Fibroblast of lung (primary cell): ENCODE measurements around the gene DHX32. TPM values are rescaled to one million over a fixed set of nuclear protein-coding genes. Genes with fewer than 3 reads are reported as not detected.
"Not testable (repeated sequence)": the region's sequence is repeated elsewhere in the genome, so short reads cannot be mapped to it uniquely, and the experiment has no call there.

ENCODE experiments used
- DNase-seq, 2 donors: peaks; one replicate each; pipeline versions ENCODE4 v3.0.0 to v3.0.0-alpha.2; 2010; ENCODE audit warnings: low read depth in 2 of 2
- H2AFZ ChIP-seq: 2 replicates; pipeline ENCODE4 v1.5.1; 2012; ENCODE audit warnings: low read length, control low read depth, inconsistent platforms
- H3K27ac ChIP-seq: 2 replicates; pipeline ENCODE4 v1.5.1; 2011; ENCODE audit warnings: low read length, control low read depth; ENCODE audit not compliant: insufficient read depth
- H3K27me3 ChIP-seq: 2 replicates; pipeline ENCODE4 v1.5.1; 2011; ENCODE audit warnings: mild to moderate bottlenecking, low read length; ENCODE audit not compliant: control insufficient read depth, insufficient read depth
- H3K36me3 ChIP-seq: 2 replicates; pipeline ENCODE4 v1.5.1; 2011; ENCODE audit warnings: low read length; ENCODE audit not compliant: control insufficient read depth, insufficient read depth
- H3K4me1 ChIP-seq: 2 replicates; pipeline ENCODE4 v1.5.1; 2011; ENCODE audit warnings: low read length; ENCODE audit not compliant: control insufficient read depth, insufficient read depth; ENCODE audit errors: extremely low read depth
- H3K4me2 ChIP-seq: 2 replicates; pipeline ENCODE4 v1.5.1; 2011; ENCODE audit warnings: low read length, control low read depth; ENCODE audit not compliant: insufficient read depth; ENCODE audit errors: extremely low read depth
- H3K4me3 ChIP-seq, 4 experiments: fragments of 200-600 bp in 1 of 4; sonication (generic) in 1 of 4; replicated peaks in 1 of 4; 2 replicates each; pipeline ENCODE4 v1.5.1; 2011 to 2016; ENCODE audit warnings: low read length in 4 of 4, low read depth in 3 of 4, mild to moderate bottlenecking in 3 of 4, control low read depth in 2 of 4, inconsistent platforms in 1 of 4, mixed read lengths in 1 of 4; ENCODE audit not compliant: insufficient read depth in 1 of 4; ENCODE audit errors: control extremely low read depth in 1 of 4
- H3K79me2 ChIP-seq: 2 replicates; pipeline ENCODE4 v1.5.1; 2012; ENCODE audit warnings: mild to moderate bottlenecking, low read length, inconsistent platforms; ENCODE audit not compliant: control insufficient read depth, insufficient read depth
- H3K9ac ChIP-seq: 2 replicates; pipeline ENCODE4 v1.5.1; 2011; ENCODE audit warnings: mild to moderate bottlenecking, low read length, control low read depth; ENCODE audit not compliant: insufficient read depth
- H3K9me3 ChIP-seq: 2 replicates; pipeline ENCODE4 v1.5.1; 2012; ENCODE audit warnings: low read depth, low read length; ENCODE audit not compliant: control insufficient read depth, insufficient read depth
- H4K20me1 ChIP-seq: 2 replicates; pipeline ENCODE4 v1.5.1; 2011; ENCODE audit warnings: low read length; ENCODE audit not compliant: control insufficient read depth, insufficient read depth; ENCODE audit errors: extremely low read depth
- polyA plus RNA-seq, 2 donors: library from polyadenylated mRNA; depleted of rRNA in 1 of 2; stranded (reverse) in 1 of 2; unstranded in 1 of 2; fragments of >200 nt; gene quantifications; 2 replicates each; pipeline ENCODE4 v1.2.1, GENCODE V29; 2011 to 2012; ENCODE audit warnings: missing spikeins in 1 of 2
- total RNA-seq: library from RNA; depleted of rRNA; stranded (reverse); fragments of >200 nt; gene quantifications from 2 replicates; pipeline ENCODE4 v1.2.1, GENCODE V29; 2014

DHX32 gene
- total and polyA plus RNA-seq, 2 donors (not counting 1 experiment from before 2014, with no cell fraction given) = 31.1 to 33.7 TPM

DNA sequence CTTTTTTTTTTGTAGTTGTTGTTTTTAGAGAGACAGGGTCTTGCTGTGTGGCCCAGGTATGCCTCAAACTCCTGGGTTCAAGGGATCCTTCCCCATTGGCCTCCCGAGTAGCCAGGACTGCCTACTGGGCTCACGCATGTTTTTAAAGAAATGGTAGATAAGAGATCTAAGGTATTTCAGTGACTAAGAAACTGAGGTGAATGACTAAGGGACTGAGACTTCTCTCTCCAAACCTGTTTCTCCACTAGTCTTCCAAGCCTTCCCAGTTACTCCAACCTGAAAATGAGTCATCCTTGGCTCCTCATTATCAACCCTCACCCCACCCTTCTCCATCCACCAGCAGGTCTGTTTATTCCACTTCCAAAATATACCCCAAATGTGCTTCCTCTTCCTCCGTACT, 19.9 kb upstream of the DHX32 start:
- not testable (repeated sequence) for H3K9me3 ChIP-seq, H3K79me2 ChIP-seq, H4K20me1 ChIP-seq, H3K4me3 ChIP-seq, H3K27ac ChIP-seq, H3K4me1 ChIP-seq, H3K27me3 ChIP-seq, H3K4me2 ChIP-seq, H3K36me3 ChIP-seq, H3K9ac ChIP-seq, H2AFZ ChIP-seq
- DNase-seq = peak in 1 of 2 donors; percentile 86

DNA sequence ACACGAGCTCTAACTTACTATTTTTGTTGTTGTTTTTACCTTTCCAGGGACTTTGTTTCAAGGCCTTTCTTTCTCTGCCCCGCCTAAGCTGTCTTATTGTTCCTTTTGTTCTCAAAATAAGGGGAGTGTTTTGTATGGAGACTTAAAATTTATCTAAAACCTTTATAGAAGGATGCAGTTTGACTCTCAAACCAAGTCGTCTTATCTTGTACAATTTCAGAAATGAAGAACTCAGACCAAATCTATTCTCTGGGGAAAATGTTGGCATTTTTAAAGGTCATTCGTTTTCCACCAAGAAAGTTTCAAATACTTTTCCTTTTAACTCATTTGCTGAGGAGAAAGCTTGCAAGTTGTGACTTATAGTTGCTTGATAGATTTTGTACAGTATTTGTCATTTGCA, 16.2 kb upstream of the DHX32 start:
- not testable (repeated sequence) for H3K9ac ChIP-seq, H3K79me2 ChIP-seq, H3K9me3 ChIP-seq, H3K27me3 ChIP-seq, H2AFZ ChIP-seq, H3K27ac ChIP-seq, H3K36me3 ChIP-seq, H3K4me1 ChIP-seq, H4K20me1 ChIP-seq
- Histone ChIP-seq H3K4me3 (peak overlapping the region in 1 of 4 experiments; percentile 73), H3K4me2 (peak overlapping the region; percentile 13)
- peak in 1 of 2 donors; percentile 24 for DNase-seq

DNA sequence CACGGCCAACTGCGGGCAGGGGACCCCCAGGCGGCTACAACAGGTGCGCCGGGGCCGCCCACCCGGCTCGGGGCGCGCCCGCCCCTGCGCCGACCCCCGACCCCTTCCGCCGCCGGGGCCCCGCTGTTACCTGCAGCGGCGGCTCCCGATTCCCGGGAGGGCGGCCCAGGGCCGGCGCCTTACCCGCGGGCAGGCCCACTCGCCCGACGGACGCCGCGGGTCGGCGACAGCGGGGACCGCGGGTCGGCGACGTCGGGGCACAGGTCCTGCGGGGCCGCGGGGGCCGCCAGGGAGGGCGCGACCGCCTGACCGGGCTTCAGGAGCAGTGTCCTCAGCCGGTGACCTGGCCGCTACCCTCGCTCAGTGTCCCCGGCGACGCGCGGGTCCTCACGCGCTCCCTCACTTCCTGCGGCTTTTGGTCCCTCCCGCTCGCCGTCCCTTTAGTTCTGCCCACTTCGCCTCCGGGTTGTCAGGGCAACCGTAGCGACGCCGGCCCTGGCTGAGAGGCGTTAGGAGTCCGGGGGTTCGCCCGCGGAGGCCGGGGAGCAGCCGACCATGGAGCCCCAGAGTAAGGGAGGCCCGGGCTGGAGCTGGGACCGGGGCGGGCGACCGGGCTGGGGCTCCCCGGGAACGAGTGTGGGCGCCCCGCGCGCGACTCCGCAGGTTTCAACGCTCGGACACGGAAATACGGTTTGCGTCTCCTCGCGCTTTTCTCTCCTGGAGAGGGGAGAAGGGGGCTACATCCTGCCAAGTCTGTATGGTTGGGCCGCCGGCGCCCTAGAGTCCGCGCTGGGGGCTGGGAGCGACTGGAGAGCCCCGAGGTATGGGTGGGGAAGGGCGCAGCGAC, 15.2 kb upstream of the DHX32 start, which contains the start of gene FANK1:
FANK1 (plus strand) TSS at position 477 of the 847 bp plus-strand sequence; CDS start at position 556, 79 bp downstream.
- not testable (repeated sequence) for H3K36me3 ChIP-seq, H3K4me1 ChIP-seq, H3K9me3 ChIP-seq, H3K79me2 ChIP-seq, H4K20me1 ChIP-seq, H3K27me3 ChIP-seq
- Histone ChIP-seq H3K9ac (peak within 1 kb of the TSS; percentile 64), H2AFZ (peak within 1 kb of the TSS; percentile 60), H3K4me2 (peak within 1 kb of the TSS; percentile 85), H3K4me3 (peak within 1 kb of the TSS; percentile 62 to 86 (median 75)), H3K27ac (peak within 1 kb of the TSS; percentile 61)
- peak; percentile 85 to 86 for DNase-seq

DNA sequence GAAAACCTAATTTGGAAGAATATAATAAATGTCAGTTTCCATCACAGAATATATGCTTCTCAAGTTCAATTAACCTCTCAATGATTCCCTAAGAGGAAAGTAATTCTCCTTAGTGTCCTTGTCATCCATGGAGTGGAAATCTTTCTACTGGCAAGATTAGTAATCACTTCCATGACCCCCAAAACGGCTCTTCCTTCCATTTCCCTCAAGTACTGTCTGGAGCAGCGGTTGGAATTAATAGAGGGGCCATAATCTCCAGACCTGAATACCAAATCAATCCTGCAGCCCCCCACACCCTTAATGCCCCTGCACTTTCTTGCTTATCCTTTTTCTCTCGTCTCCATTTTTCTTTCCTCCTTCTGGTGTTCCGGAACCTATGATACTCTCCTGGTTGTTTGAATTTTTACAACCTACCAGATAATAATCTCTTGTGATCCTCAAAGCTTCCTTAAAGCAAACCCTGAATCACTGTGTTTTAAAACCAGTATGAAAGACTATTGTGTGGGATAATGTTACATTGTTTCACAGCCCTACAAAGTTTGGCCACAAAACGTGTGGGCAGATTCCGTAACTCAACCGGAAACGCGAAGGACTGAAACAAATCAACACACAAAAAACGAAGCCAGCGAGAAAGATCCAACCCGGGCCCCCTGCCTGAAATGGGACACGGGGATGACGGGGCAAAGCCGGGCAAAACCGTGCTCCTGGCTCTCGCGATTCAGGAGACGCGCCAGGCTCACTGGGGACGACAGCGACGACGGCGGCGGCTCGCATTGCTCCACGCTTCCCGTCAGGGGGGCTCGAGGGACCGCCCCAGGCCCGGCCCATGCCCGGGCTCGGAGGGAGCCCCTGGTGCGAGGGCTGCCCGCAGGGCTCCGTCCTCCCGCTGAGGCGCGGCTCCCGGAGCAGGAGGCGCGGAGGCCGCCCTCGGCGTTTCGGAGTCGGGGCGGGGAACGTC, 14.3 kb upstream of the DHX32 start:
- DNase-seq = peak; percentile 58 to 76
- H3K9me3 ChIP-seq, H3K4me1 ChIP-seq, H3K36me3 ChIP-seq, H4K20me1 ChIP-seq, H3K27me3 ChIP-seq, H3K79me2 ChIP-seq: not testable (repeated sequence)
- peak overlapping the region; percentile 59 for H3K27ac ChIP-seq
- peak overlapping the region; percentile 85 for H3K4me2 ChIP-seq
- peak overlapping the region; percentile 64 for H3K9ac ChIP-seq
- peak overlapping the region; percentile 41 to 77 (median 68) for H3K4me3 ChIP-seq
- peak overlapping the region; percentile 6 for H2AFZ ChIP-seq

DNA sequence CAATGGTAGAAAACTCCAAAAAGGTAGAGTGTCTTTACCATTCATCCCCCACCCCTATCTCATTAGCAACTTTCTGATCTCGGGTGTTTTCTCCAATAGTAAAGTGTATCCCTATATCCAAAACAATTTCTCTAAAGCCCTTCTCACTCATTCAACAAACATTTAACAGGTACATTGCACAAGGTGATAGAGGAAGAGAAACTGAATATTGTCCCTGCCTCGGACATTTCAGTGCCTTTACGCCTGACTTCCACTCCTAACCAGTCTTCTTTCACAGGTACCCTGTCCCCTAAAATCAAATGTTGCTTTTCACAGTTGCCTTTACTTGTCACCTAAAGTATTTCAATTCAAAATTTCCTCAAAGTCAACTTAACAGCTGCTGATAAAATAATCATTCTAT, 13.1 kb upstream of the DHX32 start:
- not testable (repeated sequence) for H4K20me1 ChIP-seq, H3K27ac ChIP-seq, H2AFZ ChIP-seq, H3K4me1 ChIP-seq, H3K9ac ChIP-seq, H3K79me2 ChIP-seq, H3K4me3 ChIP-seq, H3K4me2 ChIP-seq, H3K36me3 ChIP-seq, H3K9me3 ChIP-seq, H3K27me3 ChIP-seq, DNase-seq

DNA sequence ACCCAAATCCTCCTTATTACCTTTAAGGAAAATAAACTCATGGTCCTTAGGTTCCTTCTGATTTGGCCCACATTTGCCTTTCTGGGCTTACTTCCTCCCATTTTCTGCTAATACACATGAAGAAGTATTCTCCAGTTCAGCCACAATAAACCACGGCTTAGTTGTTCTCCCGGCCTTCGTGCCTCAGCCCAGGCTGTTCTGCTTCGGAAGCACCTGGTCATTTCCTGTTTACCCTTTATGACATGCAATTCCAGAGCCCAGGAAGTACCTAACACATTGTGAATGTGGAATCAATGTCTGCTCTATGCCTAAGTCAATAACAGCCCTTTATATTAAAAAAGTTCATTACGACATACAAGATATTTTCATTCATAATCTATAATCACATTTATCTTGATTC, 11.3 kb upstream of the DHX32 start:
- H4K20me1 ChIP-seq, DNase-seq, H3K4me1 ChIP-seq, H3K27ac ChIP-seq, H3K4me2 ChIP-seq, H3K9me3 ChIP-seq, H3K4me3 ChIP-seq, H3K9ac ChIP-seq, H2AFZ ChIP-seq, H3K36me3 ChIP-seq, H3K79me2 ChIP-seq, H3K27me3 ChIP-seq: not testable (repeated sequence)
